Measurements from ENCODE around the gene RPS27. TPM values are rescaled to one million over a fixed set of nuclear protein-coding genes. Genes with fewer than 3 reads are reported as not detected.

The RPS27 gene
- polyA plus RNA-seq, 1 of the 3 experiments (the other 2 are of a cell fraction) = 7,060 TPM

DNA sequence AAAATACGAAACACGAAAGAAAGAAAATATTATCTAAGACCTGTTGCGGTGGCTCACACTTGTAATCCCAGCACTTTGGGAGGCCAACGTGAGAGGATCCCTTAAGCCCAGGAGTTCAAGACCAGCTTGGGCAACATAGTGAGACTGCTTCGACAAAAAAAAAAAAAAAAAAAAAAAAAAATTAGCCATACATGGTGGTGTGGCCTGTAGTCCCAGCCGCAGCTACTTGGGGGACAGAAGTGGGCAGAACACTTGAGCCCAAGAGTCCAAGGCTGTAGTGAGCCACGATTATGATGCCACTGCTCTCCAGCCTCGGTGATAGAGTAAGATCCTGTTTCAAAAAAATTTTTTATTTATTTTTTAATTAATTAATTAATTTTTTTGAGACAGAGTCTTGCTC, 2.9 kb upstream of the RPS27 start:
- peak overlapping the region in 1 of 2 experiments; percentile 86; a peak in 1 of 4 replicates for H3K27ac ChIP-seq (ENCODE audit: low read depth in 2 of 2, low read length in 1 of 2)
- H3K36me3 ChIP-seq (replicated peaks in 1 of 2; ENCODE audit: control insufficient read depth in 1 of 2, insufficient read depth in 2 of 2, low read length in 1 of 2) = peaks cover 18 to 30% of the 10 kb centered on the region in 2 experiments
- H3F3A ChIP-seq (replicated peaks; ENCODE audit: insufficient read depth) = peaks cover 31% of the 10 kb centered on the region
- H3K9me2 ChIP-seq = no peaks in the 10 kb centered on the region
- ChIA-PET CTCF (interaction anchor here (0.6 to 4.9 kb wide), 32 partner anchors 10 to 316 kb away, joined by 3 to 68 read pairs (median 8); partner anchors contain the start of genes CREB3L4, CRTC2, DENND4B and GATAD2B), POLR2A (interaction anchor here (2.5 kb wide), 1 partner anchor 10 kb away, joined by 17 read pairs; the partner anchor contains the start of gene JTB)
- H3K9me3 ChIP-seq = no peaks in the 10 kb centered on the region
- 0 out of 2 replicates have a peak overlapping the region, but pooled peaks have one; percentile 88 for H2AFZ ChIP-seq (ENCODE audit: low read depth)
- H3K9ac ChIP-seq = no peak overlapping the region
- peaks cover 2% of the 10 kb centered on the region; the same call in 1 of the 2 replicates for H4K20me1 ChIP-seq (ENCODE audit: insufficient read depth)
- H3K4me2 ChIP-seq = no peak overlapping the region
- no peak overlapping the region for H3K4me3 ChIP-seq (ENCODE audit: low read depth in 2 of 2, low read length in 1 of 2)
- WGBS (ENCODE audit: low lambda C conversion rate) = 91% methylated on average over 8 of the region's 8 CpGs
- H3K4me1 ChIP-seq (ENCODE audit: control insufficient read depth in 1 of 2, insufficient read depth in 2 of 2, low read depth in 1 of 2, low read length in 1 of 2) = peaks cover 24 to 28% of the 10 kb centered on the region in 2 experiments
- TF ChIP-seq CHD2 (IDR thresholded peaks at IDR 0.05; ENCODE audit: low read length, partially characterized antibody) = no peak
- TF ChIP-seq ELF1 (IDR thresholded peaks at IDR 0.05) = no peak
- TF ChIP-seq FOSL2 (IDR thresholded peaks at IDR 0.05; ENCODE audit: borderline replicate concordance, low read depth) = no peak
- TF ChIP-seq TCF12 (IDR thresholded peaks at IDR 0.05) = no peak
- TF ChIP-seq RCOR1 (IDR thresholded peaks at IDR 0.05; ENCODE audit: low read length) = no peak
- no peak for TF ChIP-seq SIN3A (IDR thresholded peaks at IDR 0.05; ENCODE audit: borderline replicate concordance, low read depth, low read length)
- TF ChIP-seq, protein P1, sequence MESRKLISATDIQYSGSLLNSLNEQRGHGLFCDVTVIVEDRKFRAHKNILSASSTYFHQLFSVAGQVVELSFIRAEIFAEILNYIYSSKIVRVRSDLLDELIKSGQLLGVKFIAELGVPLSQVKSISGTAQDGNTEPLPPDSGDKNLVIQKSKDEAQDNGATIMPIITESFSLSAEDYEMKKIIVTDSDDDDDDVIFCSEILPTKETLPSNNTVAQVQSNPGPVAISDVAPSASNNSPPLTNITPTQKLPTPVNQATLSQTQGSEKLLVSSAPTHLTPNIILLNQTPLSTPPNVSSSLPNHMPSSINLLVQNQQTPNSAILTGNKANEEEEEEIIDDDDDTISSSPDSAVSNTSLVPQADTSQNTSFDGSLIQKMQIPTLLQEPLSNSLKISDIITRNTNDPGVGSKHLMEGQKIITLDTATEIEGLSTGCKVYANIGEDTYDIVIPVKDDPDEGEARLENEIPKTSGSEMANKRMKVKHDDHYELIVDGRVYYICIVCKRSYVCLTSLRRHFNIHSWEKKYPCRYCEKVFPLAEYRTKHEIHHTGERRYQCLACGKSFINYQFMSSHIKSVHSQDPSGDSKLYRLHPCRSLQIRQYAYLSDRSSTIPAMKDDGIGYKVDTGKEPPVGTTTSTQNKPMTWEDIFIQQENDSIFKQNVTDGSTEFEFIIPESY (IDR thresholded peaks at IDR 0.05; ENCODE audit: borderline replicate concordance, low read depth) = no peak
- TF ChIP-seq, protein P2, sequence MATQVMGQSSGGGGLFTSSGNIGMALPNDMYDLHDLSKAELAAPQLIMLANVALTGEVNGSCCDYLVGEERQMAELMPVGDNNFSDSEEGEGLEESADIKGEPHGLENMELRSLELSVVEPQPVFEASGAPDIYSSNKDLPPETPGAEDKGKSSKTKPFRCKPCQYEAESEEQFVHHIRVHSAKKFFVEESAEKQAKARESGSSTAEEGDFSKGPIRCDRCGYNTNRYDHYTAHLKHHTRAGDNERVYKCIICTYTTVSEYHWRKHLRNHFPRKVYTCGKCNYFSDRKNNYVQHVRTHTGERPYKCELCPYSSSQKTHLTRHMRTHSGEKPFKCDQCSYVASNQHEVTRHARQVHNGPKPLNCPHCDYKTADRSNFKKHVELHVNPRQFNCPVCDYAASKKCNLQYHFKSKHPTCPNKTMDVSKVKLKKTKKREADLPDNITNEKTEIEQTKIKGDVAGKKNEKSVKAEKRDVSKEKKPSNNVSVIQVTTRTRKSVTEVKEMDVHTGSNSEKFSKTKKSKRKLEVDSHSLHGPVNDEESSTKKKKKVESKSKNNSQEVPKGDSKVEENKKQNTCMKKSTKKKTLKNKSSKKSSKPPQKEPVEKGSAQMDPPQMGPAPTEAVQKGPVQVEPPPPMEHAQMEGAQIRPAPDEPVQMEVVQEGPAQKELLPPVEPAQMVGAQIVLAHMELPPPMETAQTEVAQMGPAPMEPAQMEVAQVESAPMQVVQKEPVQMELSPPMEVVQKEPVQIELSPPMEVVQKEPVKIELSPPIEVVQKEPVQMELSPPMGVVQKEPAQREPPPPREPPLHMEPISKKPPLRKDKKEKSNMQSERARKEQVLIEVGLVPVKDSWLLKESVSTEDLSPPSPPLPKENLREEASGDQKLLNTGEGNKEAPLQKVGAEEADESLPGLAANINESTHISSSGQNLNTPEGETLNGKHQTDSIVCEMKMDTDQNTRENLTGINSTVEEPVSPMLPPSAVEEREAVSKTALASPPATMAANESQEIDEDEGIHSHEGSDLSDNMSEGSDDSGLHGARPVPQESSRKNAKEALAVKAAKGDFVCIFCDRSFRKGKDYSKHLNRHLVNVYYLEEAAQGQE (IDR thresholded peaks at IDR 0.05; ENCODE audit: low read depth, low read length) = no peak
- TF ChIP-seq, protein P3, sequence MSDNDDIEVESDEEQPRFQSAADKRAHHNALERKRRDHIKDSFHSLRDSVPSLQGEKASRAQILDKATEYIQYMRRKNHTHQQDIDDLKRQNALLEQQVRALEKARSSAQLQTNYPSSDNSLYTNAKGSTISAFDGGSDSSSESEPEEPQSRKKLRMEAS (IDR thresholded peaks at IDR 0.05; ENCODE audit: low read depth) = no peak
- TF ChIP-seq GATA2 (CRISPR knock-in tag; IDR thresholded peaks at IDR 0.05) = no peak
- no peak for TF ChIP-seq MEF2A (IDR thresholded peaks at IDR 0.05; ENCODE audit: borderline replicate concordance, low read depth)
- TF ChIP-seq JUND (IDR thresholded peaks at IDR 0.05) = no peak
- TF ChIP-seq FOXM1 (IDR thresholded peaks at IDR 0.05; ENCODE audit: low read depth) = no peak
- TF ChIP-seq, protein P4, sequence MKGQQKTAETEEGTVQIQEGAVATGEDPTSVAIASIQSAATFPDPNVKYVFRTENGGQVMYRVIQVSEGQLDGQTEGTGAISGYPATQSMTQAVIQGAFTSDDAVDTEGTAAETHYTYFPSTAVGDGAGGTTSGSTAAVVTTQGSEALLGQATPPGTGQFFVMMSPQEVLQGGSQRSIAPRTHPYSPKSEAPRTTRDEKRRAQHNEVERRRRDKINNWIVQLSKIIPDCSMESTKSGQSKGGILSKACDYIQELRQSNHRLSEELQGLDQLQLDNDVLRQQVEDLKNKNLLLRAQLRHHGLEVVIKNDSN (IDR thresholded peaks at IDR 0.05; ENCODE audit: borderline replicate concordance, low read depth) = no peak
- no peak for TF ChIP-seq RXRA (IDR thresholded peaks at IDR 0.05; ENCODE audit: borderline replicate concordance, low read depth)
- no peak for TF ChIP-seq SMC3 (IDR thresholded peaks at IDR 0.05; ENCODE audit: low read depth, low read length)
- TF ChIP-seq POLR2AphosphoS5 (IDR thresholded peaks at IDR 0.05; ENCODE audit: low read depth, low read length) = no peak
- TF ChIP-seq, protein P5, sequence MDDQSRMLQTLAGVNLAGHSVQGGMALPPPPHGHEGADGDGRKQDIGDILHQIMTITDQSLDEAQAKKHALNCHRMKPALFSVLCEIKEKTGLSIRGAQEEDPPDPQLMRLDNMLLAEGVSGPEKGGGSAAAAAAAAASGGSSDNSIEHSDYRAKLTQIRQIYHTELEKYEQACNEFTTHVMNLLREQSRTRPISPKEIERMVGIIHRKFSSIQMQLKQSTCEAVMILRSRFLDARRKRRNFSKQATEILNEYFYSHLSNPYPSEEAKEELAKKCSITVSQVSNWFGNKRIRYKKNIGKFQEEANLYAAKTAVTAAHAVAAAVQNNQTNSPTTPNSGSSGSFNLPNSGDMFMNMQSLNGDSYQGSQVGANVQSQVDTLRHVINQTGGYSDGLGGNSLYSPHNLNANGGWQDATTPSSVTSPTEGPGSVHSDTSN (IDR thresholded peaks at IDR 0.05) = no peak
- peaks cover 46% of the 10 kb centered on the region for H3K79me2 ChIP-seq (ENCODE audit: insufficient read depth)
- DNase-seq = no peak
- H3K27me3 ChIP-seq (ENCODE audit: insufficient read depth) = no peaks in the 10 kb centered on the region
